A673 (cell line): Measurements from ENCODE around the gene LTBR.

Source experiments
- EZH2 ChIP-seq: fragments of 200-600 bp; sonication (generic); IDR thresholded peaks from 2 replicates; pipeline ENCODE4 v1.6.1; 2017; ENCODE audit warnings: borderline replicate concordance, low read depth, mild to moderate bottlenecking, mixed read lengths, antibody characterized with exemption, low read length; ENCODE audit not compliant: poor library complexity, severe bottlenecking
- TF ChIP-seq, protein P1 (sequence below): fragments of 300-800, 200-600 bp; sonication (generic); conservative IDR thresholded peaks from 2 replicates; pipeline ENCODE4 v1.5.1; 2017; ENCODE audit warnings: low read depth, mild to moderate bottlenecking, antibody characterized with exemption, low read length, moderate library complexity, mixed read lengths

GRCh38 chr12:6425590-6426531 is 41.9 kb downstream of the LTBR start:
- TF ChIP-seq EZH2: no peak
- TF ChIP-seq, protein P1, sequence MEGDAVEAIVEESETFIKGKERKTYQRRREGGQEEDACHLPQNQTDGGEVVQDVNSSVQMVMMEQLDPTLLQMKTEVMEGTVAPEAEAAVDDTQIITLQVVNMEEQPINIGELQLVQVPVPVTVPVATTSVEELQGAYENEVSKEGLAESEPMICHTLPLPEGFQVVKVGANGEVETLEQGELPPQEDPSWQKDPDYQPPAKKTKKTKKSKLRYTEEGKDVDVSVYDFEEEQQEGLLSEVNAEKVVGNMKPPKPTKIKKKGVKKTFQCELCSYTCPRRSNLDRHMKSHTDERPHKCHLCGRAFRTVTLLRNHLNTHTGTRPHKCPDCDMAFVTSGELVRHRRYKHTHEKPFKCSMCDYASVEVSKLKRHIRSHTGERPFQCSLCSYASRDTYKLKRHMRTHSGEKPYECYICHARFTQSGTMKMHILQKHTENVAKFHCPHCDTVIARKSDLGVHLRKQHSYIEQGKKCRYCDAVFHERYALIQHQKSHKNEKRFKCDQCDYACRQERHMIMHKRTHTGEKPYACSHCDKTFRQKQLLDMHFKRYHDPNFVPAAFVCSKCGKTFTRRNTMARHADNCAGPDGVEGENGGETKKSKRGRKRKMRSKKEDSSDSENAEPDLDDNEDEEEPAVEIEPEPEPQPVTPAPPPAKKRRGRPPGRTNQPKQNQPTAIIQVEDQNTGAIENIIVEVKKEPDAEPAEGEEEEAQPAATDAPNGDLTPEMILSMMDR: no peak
